GM23338 (cell line): ENCODE measurements around the gene NIPBL. TPM values are rescaled to one million over a fixed set of nuclear protein-coding genes. Genes with fewer than 3 reads are reported as not detected.

Experiments used
- ATAC-seq: fragments of 200-7000 bp; cut with Tn5 transposase; 3 replicates; pipeline ENCODE4 v1.9.1; 2020
- DNase-seq: peaks from one replicate; pipeline ENCODE4 v3.0.0-alpha.2; 2015; ENCODE audit warnings: low spot score
- H2AFZ ChIP-seq: fragments of 200-600 bp; sonication (generic); 2 replicates; pipeline ENCODE4 v1.8.0; 2016; ENCODE audit warnings: antibody characterized with exemption, mild to moderate bottlenecking, moderate library complexity
- H3F3A ChIP-seq: fragments of 200-600 bp; sonication (generic); replicated peaks from 2 replicates; pipeline ENCODE4 v1.8.0; 2017; ENCODE audit warnings: antibody characterized with exemption, mixed run types, low read depth
- H3K27ac ChIP-seq: fragments of 200-600 bp; sonication (generic); 2 replicates; pipeline ENCODE4 v1.6.1; 2016; ENCODE audit warnings: low read depth
- H3K27me3 ChIP-seq: fragments of 200-600 bp; sonication (generic); 2 replicates; pipeline ENCODE4 v1.8.0; 2016; ENCODE audit warnings: mild to moderate bottlenecking, mixed run types, moderate library complexity; ENCODE audit not compliant: insufficient read depth
- H3K36me3 ChIP-seq: fragments of 200-600 bp; sonication (generic); 2 replicates; pipeline ENCODE4 v1.8.0; 2016; ENCODE audit warnings: mild to moderate bottlenecking; ENCODE audit not compliant: insufficient read depth
- H3K4me1 ChIP-seq: fragments of 200-600 bp; sonication (generic); 2 replicates; pipeline ENCODE4 v1.8.0; 2016; ENCODE audit warnings: mild to moderate bottlenecking, moderate library complexity; ENCODE audit not compliant: insufficient read depth
- H3K4me2 ChIP-seq: fragments of 200-600 bp; sonication (generic); 2 replicates; pipeline ENCODE4 v1.7.1; 2017; ENCODE audit warnings: mixed run types
- H3K4me3 ChIP-seq: fragments of 200-600 bp; sonication (generic); 2 replicates; pipeline ENCODE4 v1.6.1; 2016; ENCODE audit warnings: mixed run types
- H3K79me2 ChIP-seq: fragments of 200-600 bp; sonication (generic); replicated peaks from 2 replicates; pipeline ENCODE4 v1.8.0; 2017; ENCODE audit warnings: mild to moderate bottlenecking; ENCODE audit not compliant: insufficient read depth
- H3K9me2 ChIP-seq: fragments of 200-600 bp; sonication (generic); 2 replicates; pipeline ENCODE4 v1.8.0; 2017; ENCODE audit not compliant: insufficient read depth
- H4K20me1 ChIP-seq: fragments of 200-600 bp; sonication (generic); replicated peaks from 2 replicates; pipeline ENCODE4 v1.8.0; 2017; ENCODE audit warnings: mild to moderate bottlenecking; ENCODE audit not compliant: insufficient read depth
- H3K27ac Mint-ChIP-seq: 2 replicates; pipeline ENCODE4 v1.8.0; 2020; ENCODE audit warnings: inconsistent platforms, mild to moderate bottlenecking, moderate library complexity, mixed read lengths
- H3K27me3 Mint-ChIP-seq: 3 replicates; pipeline ENCODE4 v1.8.0; 2022; ENCODE audit warnings: low read depth, mild to moderate bottlenecking, moderate library complexity, mixed read lengths, inconsistent platforms; ENCODE audit not compliant: insufficient read depth, poor library complexity
- H3K36me3 Mint-ChIP-seq: 3 replicates; pipeline ENCODE4 v1.8.0; 2021; ENCODE audit warnings: low read depth, mild to moderate bottlenecking, inconsistent platforms, moderate library complexity, mixed read lengths
- H3K4me1 Mint-ChIP-seq: 3 replicates; pipeline ENCODE4 v1.8.0; 2020; ENCODE audit warnings: mild to moderate bottlenecking, inconsistent platforms, mixed read lengths
- H3K4me3 Mint-ChIP-seq: 3 replicates; pipeline ENCODE4 v1.8.0; 2021; ENCODE audit warnings: moderate library complexity, mild to moderate bottlenecking, inconsistent platforms, mixed read lengths
- H3K9me3 Mint-ChIP-seq: 3 replicates; pipeline ENCODE4 v1.8.0; 2020; ENCODE audit warnings: moderate library complexity, mild to moderate bottlenecking, inconsistent platforms, mixed read lengths
- CREB1 ChIP-seq: fragments of 250-450 bp; sonication (Bioruptor Pico); IDR thresholded peaks from 2 replicates; pipeline ENCODE4 v1.5.0; 2020; ENCODE audit warnings: low read depth, mild to moderate bottlenecking, moderate library complexity
- ETS1 ChIP-seq: IDR thresholded peaks from 2 replicates; pipeline ENCODE4 v1.6.1; 2016; ENCODE audit warnings: antibody characterized with exemption
- EZH2 ChIP-seq: fragments of 200-600 bp; sonication (generic); IDR thresholded peaks from one replicate; pipeline ENCODE4 v1.8.0; 2017; ENCODE audit warnings: antibody characterized with exemption, mild to moderate bottlenecking, low read depth; ENCODE audit not compliant: unreplicated experiment
- EZH2phosphoT487 ChIP-seq: fragments of 200-600 bp; sonication (generic); IDR thresholded peaks from one replicate; pipeline ENCODE4 v1.8.1; 2018; ENCODE audit warnings: antibody characterized with exemption; ENCODE audit not compliant: unreplicated experiment
- JUNB ChIP-seq: IDR thresholded peaks from one replicate; pipeline ENCODE4 v1.6.1; 2016; ENCODE audit warnings: antibody characterized with exemption; ENCODE audit not compliant: unreplicated experiment
- NANOG ChIP-seq: IDR thresholded peaks from 2 replicates; pipeline ENCODE4 v1.6.1; 2016; ENCODE audit warnings: antibody characterized with exemption, borderline replicate concordance
- POLR2AphosphoS5 ChIP-seq: IDR thresholded peaks from 2 replicates; pipeline ENCODE4 v1.6.1; 2016; ENCODE audit warnings: antibody characterized with exemption, low read depth
- REST ChIP-seq: IDR thresholded peaks from one replicate; pipeline ENCODE4 v1.6.1; 2018; ENCODE audit warnings: antibody characterized with exemption; ENCODE audit not compliant: unreplicated experiment
- STAT1 ChIP-seq: IDR thresholded peaks from one replicate; pipeline ENCODE4 v1.6.1; 2016; ENCODE audit warnings: antibody characterized with exemption; ENCODE audit not compliant: unreplicated experiment
- ZNF114 ChIP-seq: fragments of 250-450 bp; sonication (Bioruptor Pico); IDR thresholded peaks from 2 replicates; pipeline ENCODE4 v1.5.0; 2020; ENCODE audit warnings: mild to moderate bottlenecking, moderate library complexity
- ZNF331 ChIP-seq: fragments of 250-450 bp; sonication (Bioruptor Pico); IDR thresholded peaks from 2 replicates; pipeline ENCODE4 v1.5.0; 2020; ENCODE audit warnings: low read depth, mild to moderate bottlenecking, moderate library complexity
- ZNF462 ChIP-seq: fragments of 250-450 bp; sonication (Bioruptor Pico); IDR thresholded peaks from 2 replicates; pipeline ENCODE4 v1.5.0; 2020; ENCODE audit warnings: mild to moderate bottlenecking, moderate library complexity
- polyA plus RNA-seq: library from polyadenylated mRNA; unstranded; fragments of >200 nt; fragmentation: Nextera tagmentation; extraction: Ambion mirVana; gene quantifications from 2 replicates; pipeline ENCODE4 v1.2.1, GENCODE V29; 2016
- total RNA-seq: library from RNA; depleted of rRNA; stranded (reverse); fragments of >200 nt; shearing (Covaris generic); gene quantifications from 2 replicates; pipeline ENCODE4 v1.2.3, GENCODE V29; 2014
- TF ChIP-seq, protein P1 (sequence below), 2 experiments: fragments of 200-600 bp in 1 of 2; sonication (generic) in 1 of 2; conservative IDR thresholded peaks; 2 replicates each; pipeline versions ENCODE4 v1.5.1 to v1.6.1; 2016 to 2017; ENCODE audit warnings: antibody characterized with exemption in 2 of 2, low read depth in 2 of 2, mild to moderate bottlenecking in 2 of 2, moderate library complexity in 1 of 2

Gene NIPBL
- total and polyA plus RNA-seq, 2 experiments from 2014 or later: 44.2 to 51.4 TPM

GRCh38 chr5:36888303-36888702, 11.7 kb downstream of the NIPBL start:
- Histone ChIP-seq H3K4me1 (peaks cover 7% of the 10 kb centered on the region; the same call in 1 of the 2 replicates), H3K36me3 (no peaks in the 10 kb centered on the region), H4K20me1 (peaks cover 25% of the 10 kb centered on the region; the same call in 1 of the 2 replicates), H3K4me3 (no peak overlapping the region), H2AFZ (no peak overlapping the region), H3F3A (no peaks in the 10 kb centered on the region), H3K27ac (no peak overlapping the region), H3K4me2 (no peak overlapping the region), H3K9me2 (peaks cover 3% of the 10 kb centered on the region; the same call in 1 of the 2 replicates), H3K27me3 (no peaks in the 10 kb centered on the region), H3K79me2 (peaks cover 100% of the 10 kb centered on the region)
- no peaks in the 10 kb centered on the region for H3K27me3 Mint-ChIP-seq
- no peak overlapping the region for H3K4me3 Mint-ChIP-seq
- DNase-seq: no peak
- H3K9me3 Mint-ChIP-seq: peaks cover 4% of the 10 kb centered on the region; the same call in 1 of the 3 replicates
- ATAC-seq: no peak
- peaks cover 20% of the 10 kb centered on the region for H3K4me1 Mint-ChIP-seq
- H3K36me3 Mint-ChIP-seq: peaks cover 24% of the 10 kb centered on the region
- TF ChIP-seq STAT1: no peak
- TF ChIP-seq NANOG: no peak
- no peak for TF ChIP-seq CREB1 (CRISPR knock-in tag)
- no peak for TF ChIP-seq EZH2
- no peak for TF ChIP-seq ZNF114 (CRISPR knock-in tag)
- no peak for TF ChIP-seq ZNF331 (CRISPR knock-in tag)
- TF ChIP-seq ETS1: no peak
- TF ChIP-seq POLR2AphosphoS5: no peak
- TF ChIP-seq, protein P1, sequence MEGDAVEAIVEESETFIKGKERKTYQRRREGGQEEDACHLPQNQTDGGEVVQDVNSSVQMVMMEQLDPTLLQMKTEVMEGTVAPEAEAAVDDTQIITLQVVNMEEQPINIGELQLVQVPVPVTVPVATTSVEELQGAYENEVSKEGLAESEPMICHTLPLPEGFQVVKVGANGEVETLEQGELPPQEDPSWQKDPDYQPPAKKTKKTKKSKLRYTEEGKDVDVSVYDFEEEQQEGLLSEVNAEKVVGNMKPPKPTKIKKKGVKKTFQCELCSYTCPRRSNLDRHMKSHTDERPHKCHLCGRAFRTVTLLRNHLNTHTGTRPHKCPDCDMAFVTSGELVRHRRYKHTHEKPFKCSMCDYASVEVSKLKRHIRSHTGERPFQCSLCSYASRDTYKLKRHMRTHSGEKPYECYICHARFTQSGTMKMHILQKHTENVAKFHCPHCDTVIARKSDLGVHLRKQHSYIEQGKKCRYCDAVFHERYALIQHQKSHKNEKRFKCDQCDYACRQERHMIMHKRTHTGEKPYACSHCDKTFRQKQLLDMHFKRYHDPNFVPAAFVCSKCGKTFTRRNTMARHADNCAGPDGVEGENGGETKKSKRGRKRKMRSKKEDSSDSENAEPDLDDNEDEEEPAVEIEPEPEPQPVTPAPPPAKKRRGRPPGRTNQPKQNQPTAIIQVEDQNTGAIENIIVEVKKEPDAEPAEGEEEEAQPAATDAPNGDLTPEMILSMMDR (conservative IDR thresholded peaks at IDR 0.05; ENCODE audit: low read depth in 2 of 2): no peak
- no peak for TF ChIP-seq EZH2phosphoT487
- no peak for TF ChIP-seq ZNF462 (CRISPR knock-in tag)
- no peak for TF ChIP-seq JUNB
- TF ChIP-seq REST: no peak
- H3K27ac Mint-ChIP-seq: no peak overlapping the region
